C4-2B (cell line): ENCODE measurements around the gene WIF1.

Source experiments
- H3K27ac ChIP-seq: fragments of 450-650 bp; 2 replicates; pipeline ENCODE4 v1.5.1; 2017
- CTCF ChIP-seq: fragments of 450-650 bp; conservative IDR thresholded peaks from 2 replicates; pipeline ENCODE4 v1.5.1; 2017; ENCODE audit warnings: mild to moderate bottlenecking
- ZFX ChIP-seq: fragments of 450-650 bp; IDR thresholded peaks from 2 replicates; pipeline ENCODE4 v1.6.1; 2017

The WIF1 gene

GRCh38 chr12:65098364-65098763, 22.7 kb downstream of the WIF1 start:
- no peak overlapping the region for H3K27ac ChIP-seq
- TF ChIP-seq ZFX = no peak
- no peak for TF ChIP-seq CTCF

- TF ChIP-seq ZFX (no peak), CTCF (no peak)
- H3K27ac ChIP-seq = no peak overlapping the region
These were observed 26.4 kb downstream of the WIF1 start for GRCh38 chr12:65094722-65095121.

GRCh38 chr12:65093606-65094005, 27.5 kb downstream of the WIF1 start:
- TF ChIP-seq CTCF (no peak), ZFX (no peak)
- no peak overlapping the region for H3K27ac ChIP-seq

- H3K27ac ChIP-seq = no peak overlapping the region
- TF ChIP-seq ZFX (no peak), CTCF (no peak)
These were observed 30.6 kb downstream of the WIF1 start for GRCh38 chr12:65090461-65090860.

- TF ChIP-seq CTCF = no peak
- no peak for TF ChIP-seq ZFX
- no peak overlapping the region for H3K27ac ChIP-seq
These were observed 34.9 kb downstream of the WIF1 start for GRCh38 chr12:65086236-65086635.

- no peak overlapping the region for H3K27ac ChIP-seq
- no peak for TF ChIP-seq CTCF
- no peak for TF ChIP-seq ZFX
These were observed 36.5 kb downstream of the WIF1 start for GRCh38 chr12:65084579-65084978.

GRCh38 chr12:65083581-65083980, 37.5 kb downstream of the WIF1 start:
- no peak for TF ChIP-seq CTCF
- no peak for TF ChIP-seq ZFX
- no peak overlapping the region for H3K27ac ChIP-seq
